OCI-LY1 (cell line): ENCODE data around the gene GKN2.

Source experiments
- CTCF ChIP-seq: fragments of 200-600 bp; sonication (generic), shearing (Covaris generic); IDR thresholded peaks from 2 replicates; pipeline ENCODE4 v1.5.1; 2017; ENCODE audit warnings: mild to moderate bottlenecking, antibody characterized with exemption, low read length, moderate library complexity, mixed read lengths
- EZH2 ChIP-seq: fragments of 200-600 bp; sonication (generic), shearing (Covaris generic); IDR thresholded peaks from 2 replicates; pipeline ENCODE4 v1.8.0; 2017; ENCODE audit warnings: borderline replicate concordance, mixed run types, mild to moderate bottlenecking, antibody characterized with exemption, low read length, moderate library complexity, mixed read lengths

- TF ChIP-seq CTCF = no peak
- TF ChIP-seq EZH2 = no peak
Observed at GRCh38 chr2:68995916-68996315, 43.2 kb upstream of the GKN2 start.
